Right lobe of liver (tissue), 4 donors: ENCODE measurements around the gene CEMIP2.

Experiments
- CTCF ChIP-seq, 4 donors: fragments of 200-600 bp in 3 of 4; fragments of 450-650 bp in 1 of 4; IDR thresholded peaks; one replicate each; pipeline versions ENCODE4 v1.5.1 to v1.8.0; 2016 to 2022; ENCODE audit warnings: antibody characterized with exemption in 4 of 4, mild to moderate bottlenecking in 2 of 4
- POLR2A ChIP-seq: fragments of 450-650 bp; IDR thresholded peaks from one replicate; pipeline ENCODE4 v1.6.1; 2017; ENCODE audit warnings: antibody characterized with exemption, mild to moderate bottlenecking
- donor health status: DM: no; HTN: no; CAD: no.
- donor health status: DM: no; HTN: no; CAD: no.
- donor health status: DM: no; HTN: yes; CAD: no.

GRCh38 chr9:71774920-71775319, 6.6 kb upstream of the CEMIP2 start:
- no peak for TF ChIP-seq CTCF (IDR thresholded peaks at IDR 0.05)
- no peak for TF ChIP-seq POLR2A
